ENCODE measurements around the gene STIM2.
A peak's percentile ranks its signal among the peaks of the same experiment; 100 is the strongest.

STIM2 gene

DNA sequence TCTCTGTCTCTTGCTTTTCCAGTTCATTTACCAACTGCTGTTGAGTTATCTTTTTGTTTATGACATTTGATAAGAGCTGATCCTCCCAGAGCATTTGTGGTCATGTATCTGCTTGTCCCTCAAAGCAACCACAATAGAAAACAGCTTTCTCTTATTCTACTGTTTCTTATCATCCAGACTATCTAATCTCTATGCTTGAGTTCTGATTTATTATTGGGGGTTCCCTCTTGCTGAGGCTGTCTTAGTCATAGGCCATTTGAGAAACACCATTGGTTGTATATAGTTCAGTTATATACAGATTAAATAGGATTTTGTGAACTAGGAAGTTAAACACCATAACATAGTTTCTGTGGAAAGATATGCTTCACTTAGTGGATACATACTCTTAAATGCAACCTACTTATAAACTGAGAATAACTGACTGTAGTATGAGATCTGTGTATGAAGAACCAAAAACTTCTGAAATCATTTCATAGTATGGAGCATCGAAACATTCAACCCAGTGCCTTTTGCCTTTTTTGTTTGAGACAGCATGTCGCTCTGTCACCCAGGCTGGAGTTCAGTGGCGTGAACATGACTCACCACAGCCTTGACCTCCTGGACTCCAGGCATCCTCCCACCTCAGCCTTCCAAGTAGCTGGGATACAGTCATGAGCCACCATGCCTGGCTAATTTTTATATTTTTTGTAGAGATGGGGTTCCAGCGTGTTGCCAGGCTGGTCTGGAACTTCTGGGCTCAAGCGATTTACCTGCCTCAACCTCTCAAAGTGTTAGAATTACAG is 75.8 kb downstream of the STIM2 start:
- peaks cover 41% of the 10 kb centered on the region for H3K4me1 ChIP-seq
- peaks cover 68% of the 10 kb centered on the region for H4K20me1 ChIP-seq
- H3K27me3 ChIP-seq, result no peaks in the 10 kb centered on the region
- no peak overlapping the region for H3K9ac ChIP-seq
- peaks cover 9% of the 10 kb centered on the region; the same call in 1 of the 2 replicates for H3K9me3 ChIP-seq
- TF ChIP-seq Cebpa-rat (IDR thresholded peaks at IDR 0.05), result no peak
- H3K4me2 ChIP-seq, result peak overlapping the region; percentile 3; the same call in 1 of the 2 replicates
- H3K4me3 ChIP-seq, result no peak overlapping the region
- no peak overlapping the region for H3K27ac ChIP-seq
- peaks cover 37% of the 10 kb centered on the region for H3K36me3 ChIP-seq

- H3K9ac ChIP-seq, result no peak overlapping the region
- H3K4me2 ChIP-seq, result peak overlapping the region; percentile 3; the same call in 1 of the 2 replicates
- H3K4me1 ChIP-seq, result peaks cover 41% of the 10 kb centered on the region
- H3K4me3 ChIP-seq, result no peak overlapping the region
- H3K27me3 ChIP-seq, result no peaks in the 10 kb centered on the region
- peaks cover 12% of the 10 kb centered on the region; the same call in 1 of the 2 replicates for H3K9me3 ChIP-seq
- no peak for TF ChIP-seq Cebpa-rat (IDR thresholded peaks at IDR 0.05)
- no peak overlapping the region for H3K27ac ChIP-seq
- H4K20me1 ChIP-seq, result peaks cover 62% of the 10 kb centered on the region
- peaks cover 33% of the 10 kb centered on the region for H3K36me3 ChIP-seq
Observed at GRCh38 chr4:26937139-26937538, 76.5 kb downstream of the STIM2 start.

GRCh38 chr4:26937567-26937966 is 76.9 kb downstream of the STIM2 start:
- Histone ChIP-seq H3K9me3 (peaks cover 15% of the 10 kb centered on the region; the same call in 1 of the 2 replicates), H3K27me3 (no peaks in the 10 kb centered on the region), H3K36me3 (peaks cover 33% of the 10 kb centered on the region), H3K27ac (no peak overlapping the region), H3K9ac (no peak overlapping the region), H3K4me2 (no peak overlapping the region), H3K4me3 (no peak overlapping the region), H4K20me1 (peaks cover 61% of the 10 kb centered on the region), H3K4me1 (peaks cover 41% of the 10 kb centered on the region)
- TF ChIP-seq Cebpa-rat (IDR thresholded peaks at IDR 0.05), result no peak

GRCh38 chr4:26938516-26938915 is 77.9 kb downstream of the STIM2 start:
- Histone ChIP-seq H3K9ac (no peak overlapping the region), H3K9me3 (peaks cover 20% of the 10 kb centered on the region), H3K27me3 (no peaks in the 10 kb centered on the region), H3K4me1 (peaks cover 41% of the 10 kb centered on the region), H3K27ac (no peak overlapping the region), H3K36me3 (peaks cover 33% of the 10 kb centered on the region), H3K4me3 (no peak overlapping the region), H4K20me1 (peaks cover 57% of the 10 kb centered on the region), H3K4me2 (no peak overlapping the region)
- no peak for TF ChIP-seq Cebpa-rat (IDR thresholded peaks at IDR 0.05)

GRCh38 chr4:26941951-26942350 is 81.3 kb downstream of the STIM2 start:
- Histone ChIP-seq H3K4me3 (no peak overlapping the region), H3K27me3 (no peaks in the 10 kb centered on the region), H3K27ac (no peak overlapping the region), H3K4me1 (peaks cover 23% of the 10 kb centered on the region), H3K4me2 (no peak overlapping the region), H3K9ac (no peak overlapping the region), H3K36me3 (peaks cover 50% of the 10 kb centered on the region), H3K9me3 (peaks cover 43% of the 10 kb centered on the region), H4K20me1 (peaks cover 57% of the 10 kb centered on the region)
- TF ChIP-seq Cebpa-rat (IDR thresholded peaks at IDR 0.05), result no peak

GRCh38 chr4:26942871-26943270 is 82.2 kb downstream of the STIM2 start:
- peaks cover 59% of the 10 kb centered on the region for H3K36me3 ChIP-seq
- H3K4me3 ChIP-seq, result no peak overlapping the region
- no peak for TF ChIP-seq Cebpa-rat (IDR thresholded peaks at IDR 0.05)
- no peaks in the 10 kb centered on the region for H3K27me3 ChIP-seq
- H3K4me2 ChIP-seq, result no peak overlapping the region
- no peak overlapping the region for H3K9ac ChIP-seq
- H3K27ac ChIP-seq, result no peak overlapping the region
- H4K20me1 ChIP-seq, result peaks cover 49% of the 10 kb centered on the region
- peaks cover 52% of the 10 kb centered on the region for H3K9me3 ChIP-seq
- H3K4me1 ChIP-seq, result peaks cover 19% of the 10 kb centered on the region

GRCh38 chr4:26943391-26943790 is 82.8 kb downstream of the STIM2 start:
- Histone ChIP-seq H3K27ac (no peak overlapping the region), H3K9me3 (peaks cover 57% of the 10 kb centered on the region), H4K20me1 (peaks cover 52% of the 10 kb centered on the region), H3K4me3 (no peak overlapping the region), H3K4me1 (peaks cover 19% of the 10 kb centered on the region), H3K27me3 (no peaks in the 10 kb centered on the region), H3K9ac (no peak overlapping the region), H3K4me2 (no peak overlapping the region), H3K36me3 (peaks cover 64% of the 10 kb centered on the region)
- TF ChIP-seq Cebpa-rat (IDR thresholded peaks at IDR 0.05), result no peak

GRCh38 chr4:26945794-26946193 is 85.2 kb downstream of the STIM2 start:
- no peak overlapping the region for H3K27ac ChIP-seq
- peaks cover 7% of the 10 kb centered on the region for H3K4me1 ChIP-seq
- TF ChIP-seq Cebpa-rat (IDR thresholded peaks at IDR 0.05), result no peak
- no peak overlapping the region for H3K4me2 ChIP-seq
- peaks cover 70% of the 10 kb centered on the region for H3K36me3 ChIP-seq
- peaks cover 75% of the 10 kb centered on the region for H3K9me3 ChIP-seq
- H3K27me3 ChIP-seq, result no peaks in the 10 kb centered on the region
- H3K4me3 ChIP-seq, result no peak overlapping the region
- peaks cover 29% of the 10 kb centered on the region for H4K20me1 ChIP-seq
- no peak overlapping the region for H3K9ac ChIP-seq

GRCh38 chr4:26947318-26947717 is 86.7 kb downstream of the STIM2 start:
- Histone ChIP-seq H3K27ac (no peak overlapping the region), H3K9ac (no peak overlapping the region), H3K9me3 (peaks cover 81% of the 10 kb centered on the region), H3K4me1 (no peaks in the 10 kb centered on the region; the same call in 1 of the 2 replicates), H4K20me1 (peaks cover 22% of the 10 kb centered on the region; the same call in 1 of the 2 replicates), H3K27me3 (no peaks in the 10 kb centered on the region), H3K4me2 (no peak overlapping the region), H3K36me3 (peaks cover 75% of the 10 kb centered on the region), H3K4me3 (no peak overlapping the region)
- no peak for TF ChIP-seq Cebpa-rat (IDR thresholded peaks at IDR 0.05)

DNA sequence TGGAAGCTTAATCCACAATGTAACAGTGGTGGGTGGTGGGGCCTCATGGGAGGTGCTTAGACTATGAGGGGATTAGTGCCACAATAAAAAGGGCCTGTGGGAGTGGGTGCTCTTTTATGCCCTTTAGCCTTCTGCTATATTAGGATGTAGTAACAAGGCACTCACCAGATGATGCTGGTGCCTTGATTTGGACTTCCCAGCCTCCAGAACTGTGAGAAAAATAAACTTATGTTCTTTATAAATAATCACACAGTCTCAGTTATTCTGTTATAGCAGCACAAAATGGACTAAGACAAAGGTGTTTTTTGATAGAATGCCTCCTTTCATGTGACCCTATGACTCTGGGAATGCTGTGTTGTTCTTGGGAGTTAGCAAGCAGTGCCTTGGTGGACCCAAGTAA is 89.8 kb downstream of the STIM2 start:
- H3K4me3 ChIP-seq, result no peak overlapping the region
- no peak overlapping the region for H3K27ac ChIP-seq
- TF ChIP-seq Cebpa-rat (IDR thresholded peaks at IDR 0.05), result no peak
- no peaks in the 10 kb centered on the region for H3K27me3 ChIP-seq
- H3K4me1 ChIP-seq, result peaks cover 6% of the 10 kb centered on the region; the same call in 1 of the 2 replicates
- H3K36me3 ChIP-seq, result peaks cover 49% of the 10 kb centered on the region
- H3K4me2 ChIP-seq, result no peak overlapping the region
- H3K9me3 ChIP-seq, result peaks cover 54% of the 10 kb centered on the region
- no peak overlapping the region for H3K9ac ChIP-seq
- peaks cover 41% of the 10 kb centered on the region for H4K20me1 ChIP-seq
